ENCODE results near the gene CEBPA. TPM values are rescaled to one million over a fixed set of nuclear protein-coding genes. Genes with fewer than 3 reads are reported as not detected.

The CEBPA gene
- total RNA-seq, 1 donor from 2014 or later, result 0.45 TPM

- Histone ChIP-seq H3K9me3 (ENCODE audit: insufficient read depth, low read depth, low read length) (no peaks in the 10 kb centered on the region), H3K27ac (ENCODE audit: low read depth, low read length) (no peak overlapping the region), H3K27me3 (ENCODE audit: insufficient read depth, low read length) (no peaks in the 10 kb centered on the region), H3K4me3 (ENCODE audit: insufficient read depth, low read depth, low read length) (no peak overlapping the region), H2AFZ (ENCODE audit: low read depth, low read length) (no peak overlapping the region), H3K4me2 (ENCODE audit: low read length) (no peak overlapping the region), H3K79me2 (ENCODE audit: insufficient read depth, low read length) (no peaks in the 10 kb centered on the region), H4K20me1 (ENCODE audit: insufficient read depth, low read length) (no peaks in the 10 kb centered on the region), H3K36me3 (ENCODE audit: insufficient read depth, low read length) (no peaks in the 10 kb centered on the region), H3K4me1 (ENCODE audit: insufficient read depth, low read length) (no peaks in the 10 kb centered on the region), H3K9ac (ENCODE audit: low read length) (no peak overlapping the region)
- Mint-ChIP-seq H3K9me3 (ENCODE audit: unreplicated experiment) (no peaks in the 10 kb centered on the region), H3K4me1 (ENCODE audit: low read depth, unreplicated experiment) (no peaks in the 10 kb centered on the region), H3K36me3 (ENCODE audit: low read depth, unreplicated experiment) (no peaks in the 10 kb centered on the region), H3K4me3 (ENCODE audit: unreplicated experiment) (no peak overlapping the region), H3K27ac (ENCODE audit: unreplicated experiment) (no peak overlapping the region), H3K27me3 (ENCODE audit: low read depth, unreplicated experiment) (peaks cover 34% of the 10 kb centered on the region)
- TF ChIP-seq CTCF (IDR thresholded peaks at IDR 0.05; ENCODE audit: insufficient read depth, low read depth, low read length) (no peak), EZH2 (IDR thresholded peaks at IDR 0.05; ENCODE audit: insufficient read depth, low read length) (no peak)
- no peak for FAIRE-seq
- DNase-seq (ENCODE audit: low read depth), result no peak
These were observed 34.0 kb downstream of the CEBPA start for GRCh38 chr19:33268162-33268991.

GRCh38 chr19:33267706-33268105 lies 34.6 kb downstream of the CEBPA start:
- H2AFZ ChIP-seq (ENCODE audit: low read depth, low read length), result no peak overlapping the region
- Mint-ChIP-seq H3K27me3 (ENCODE audit: low read depth, unreplicated experiment) (peaks cover 34% of the 10 kb centered on the region), H3K27ac (ENCODE audit: unreplicated experiment) (no peak overlapping the region), H3K4me1 (ENCODE audit: low read depth, unreplicated experiment) (no peaks in the 10 kb centered on the region), H3K36me3 (ENCODE audit: low read depth, unreplicated experiment) (no peaks in the 10 kb centered on the region), H3K4me3 (ENCODE audit: unreplicated experiment) (no peak overlapping the region), H3K9me3 (ENCODE audit: unreplicated experiment) (no peaks in the 10 kb centered on the region)
- no peaks in the 10 kb centered on the region for H3K27me3 ChIP-seq (ENCODE audit: insufficient read depth, low read length)
- H3K4me3 ChIP-seq (ENCODE audit: insufficient read depth, low read depth, low read length), result no peak overlapping the region
- DNase-seq (ENCODE audit: low read depth) (no peak), FAIRE-seq (no peak)
- no peaks in the 10 kb centered on the region for H3K4me1 ChIP-seq (ENCODE audit: insufficient read depth, low read length)
- no peak overlapping the region for H3K9ac ChIP-seq (ENCODE audit: low read length)
- no peaks in the 10 kb centered on the region for H3K9me3 ChIP-seq (ENCODE audit: insufficient read depth, low read depth, low read length)
- H3K4me2 ChIP-seq (ENCODE audit: low read length), result no peak overlapping the region
- TF ChIP-seq EZH2 (IDR thresholded peaks at IDR 0.05; ENCODE audit: insufficient read depth, low read length), result no peak
- no peak for TF ChIP-seq CTCF (IDR thresholded peaks at IDR 0.05; ENCODE audit: insufficient read depth, low read depth, low read length)
- H3K36me3 ChIP-seq (ENCODE audit: insufficient read depth, low read length), result no peaks in the 10 kb centered on the region
- no peaks in the 10 kb centered on the region for H4K20me1 ChIP-seq (ENCODE audit: insufficient read depth, low read length)
- H3K79me2 ChIP-seq (ENCODE audit: insufficient read depth, low read length), result no peaks in the 10 kb centered on the region
- no peak overlapping the region for H3K27ac ChIP-seq (ENCODE audit: low read depth, low read length)

- Mint-ChIP-seq H3K4me1 (ENCODE audit: low read depth, unreplicated experiment) (no peaks in the 10 kb centered on the region), H3K4me3 (ENCODE audit: unreplicated experiment) (no peak overlapping the region), H3K9me3 (ENCODE audit: unreplicated experiment) (no peaks in the 10 kb centered on the region), H3K36me3 (ENCODE audit: low read depth, unreplicated experiment) (no peaks in the 10 kb centered on the region), H3K27me3 (ENCODE audit: low read depth, unreplicated experiment) (peaks cover 35% of the 10 kb centered on the region), H3K27ac (ENCODE audit: unreplicated experiment) (no peak overlapping the region)
- Histone ChIP-seq H3K4me3 (ENCODE audit: insufficient read depth, low read depth, low read length) (no peak overlapping the region), H3K27ac (ENCODE audit: low read depth, low read length) (no peak overlapping the region), H3K79me2 (ENCODE audit: insufficient read depth, low read length) (no peaks in the 10 kb centered on the region), H3K4me1 (ENCODE audit: insufficient read depth, low read length) (no peaks in the 10 kb centered on the region), H3K9me3 (ENCODE audit: insufficient read depth, low read depth, low read length) (no peaks in the 10 kb centered on the region), H2AFZ (ENCODE audit: low read depth, low read length) (no peak overlapping the region), H3K4me2 (ENCODE audit: low read length) (no peak overlapping the region), H3K9ac (ENCODE audit: low read length) (no peak overlapping the region), H4K20me1 (ENCODE audit: insufficient read depth, low read length) (no peaks in the 10 kb centered on the region), H3K36me3 (ENCODE audit: insufficient read depth, low read length) (no peaks in the 10 kb centered on the region), H3K27me3 (ENCODE audit: insufficient read depth, low read length) (no peaks in the 10 kb centered on the region)
- DNase-seq (ENCODE audit: low read depth), result no peak
- no peak for FAIRE-seq
- no peak for TF ChIP-seq EZH2 (IDR thresholded peaks at IDR 0.05; ENCODE audit: insufficient read depth, low read length)
- no peak for TF ChIP-seq CTCF (IDR thresholded peaks at IDR 0.05; ENCODE audit: insufficient read depth, low read depth, low read length)
These were observed 35.3 kb downstream of the CEBPA start for GRCh38 chr19:33266974-33267484.

Data from astrocyte (in vitro differentiated cells and primary cell).